Occipital lobe (tissue), 2 donors: ENCODE measurements around the gene ALPI. TPM values are rescaled to one million over a fixed set of nuclear protein-coding genes. Genes with fewer than 3 reads are reported as not detected.

Source experiments
- DNase-seq: peaks from one replicate; lab custom pipeline; 2025; lab: John Stamatoyannopoulos, UW
- total RNA-seq: library from RNA; depleted of rRNA; stranded (reverse); fragments of >200 nt; gene quantifications from one replicate; pipeline ENCODE4 v1.2.3, GENCODE V29; 2014

ALPI gene
- total RNA-seq, 1 donor from 2014 or later, result not detected

- no peak for DNase-seq
Measured at GRCh38 chr2:232460171-232460570, 4.2 kb downstream of the ALPI start.

DNA sequence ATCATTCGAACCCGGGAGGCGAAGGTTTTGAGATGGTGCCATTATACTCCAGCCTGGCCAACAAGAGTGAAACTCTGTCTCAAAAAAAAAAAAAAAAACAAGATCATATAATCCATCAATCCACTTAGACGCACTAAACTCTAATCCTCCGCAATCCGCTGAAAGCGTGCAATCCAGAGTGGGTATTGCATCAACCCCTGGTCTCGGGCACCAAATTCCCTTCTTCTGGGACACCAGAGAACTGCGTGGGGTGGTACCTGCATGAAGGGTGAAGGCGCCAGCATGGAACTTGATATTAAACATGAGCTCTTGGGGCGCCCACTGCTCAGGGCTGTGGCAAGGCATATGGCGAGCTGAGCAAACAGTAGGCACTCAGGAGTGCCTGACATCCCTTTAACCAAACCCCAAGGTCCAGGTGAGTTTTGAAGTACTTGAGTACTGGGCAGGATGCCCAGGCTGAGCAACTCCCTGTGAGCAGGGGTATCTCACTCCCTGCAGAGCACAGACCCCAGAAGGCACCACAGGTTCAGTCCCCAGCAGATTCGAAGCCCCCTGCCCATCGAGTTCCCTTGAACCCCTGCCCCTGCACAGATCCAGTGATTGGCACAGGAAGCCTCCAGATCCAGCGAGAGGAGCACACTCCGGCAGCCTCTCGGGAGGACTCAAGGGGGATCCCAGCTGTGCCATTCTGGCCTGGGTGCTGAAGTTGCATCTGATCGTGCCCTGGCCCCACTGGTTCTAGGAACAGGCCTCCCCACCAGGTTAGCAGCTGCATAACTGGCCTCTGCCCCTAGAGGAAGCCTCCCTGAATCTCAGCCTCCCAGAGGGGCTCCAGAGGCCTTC, 8.0 kb downstream of the ALPI start:
- DNase-seq, result no peak

DNA sequence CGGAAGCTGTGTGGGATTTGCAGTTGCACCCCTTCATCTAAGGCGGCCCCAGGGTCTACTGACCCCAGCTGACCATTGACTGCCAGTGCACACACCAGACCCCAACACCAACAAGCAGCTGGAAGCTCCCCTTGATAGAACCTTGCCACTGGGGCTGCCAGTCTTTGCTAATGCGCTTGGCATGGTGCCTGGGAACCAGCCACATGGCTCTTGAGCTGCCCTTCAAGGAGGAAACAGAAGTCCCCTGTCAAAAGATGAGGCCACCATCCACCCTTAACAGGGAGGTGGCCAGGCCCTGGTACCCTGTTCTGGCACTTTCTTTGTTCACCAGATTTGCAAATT, 8.6 kb downstream of the ALPI start:
- no peak for DNase-seq

DNA sequence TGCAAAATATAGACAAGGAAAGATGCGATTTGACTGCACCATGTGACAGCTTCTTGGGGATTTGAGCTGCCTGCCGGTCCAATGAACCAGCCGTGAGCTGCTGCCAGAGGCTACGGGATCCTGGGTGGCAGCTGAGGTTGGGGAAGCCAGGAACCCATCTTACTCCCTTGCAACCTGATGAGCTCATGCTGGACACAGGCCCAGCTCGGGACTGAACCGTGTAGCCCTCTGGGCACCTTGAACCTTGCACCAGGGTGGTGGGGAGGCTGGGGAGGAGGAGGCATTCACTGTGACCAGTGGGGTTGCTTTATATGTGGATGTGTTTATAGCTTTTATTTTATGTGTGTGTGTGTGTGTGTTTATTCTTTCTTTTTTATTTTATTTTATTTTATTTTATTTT, 9.1 kb downstream of the ALPI start:
- DNase-seq, result no peak

- DNase-seq, result no peak
Measured at GRCh38 chr2:232466221-232466620, 10.3 kb downstream of the ALPI start.

DNA sequence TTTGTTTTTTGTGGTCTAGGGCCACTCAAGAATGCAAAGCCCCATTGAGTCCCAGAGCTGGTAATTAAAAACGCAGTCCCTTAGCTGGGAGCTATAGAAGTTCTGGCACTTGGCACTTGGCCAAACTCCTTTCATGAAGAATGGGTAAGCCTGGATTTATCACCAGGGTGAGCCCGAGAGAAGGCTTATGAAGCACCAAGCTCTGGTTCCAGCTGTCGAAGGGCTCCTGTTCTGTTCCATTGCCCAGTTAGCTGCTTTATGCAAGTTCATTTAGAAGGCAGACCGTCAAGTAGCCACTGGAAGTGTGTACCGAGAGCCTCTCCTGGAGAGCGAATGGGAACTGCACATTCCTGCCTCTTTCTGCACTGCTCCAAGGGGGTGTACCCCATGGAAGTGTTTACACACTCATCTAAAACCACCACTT, 17.5 kb downstream of the ALPI start:
- no peak for DNase-seq

GRCh38 chr2:232476045-232476444, 20.1 kb downstream of the ALPI start:
- no peak for DNase-seq

GRCh38 chr2:232476791-232477190, 20.8 kb downstream of the ALPI start:
- DNase-seq, result no peak

- DNase-seq, result no peak
Measured at GRCh38 chr2:232477751-232478510, 22.0 kb downstream of the ALPI start.

GRCh38 chr2:232478571-232479340, 22.8 kb downstream of the ALPI start:
- DNase-seq, result no peak

DNA sequence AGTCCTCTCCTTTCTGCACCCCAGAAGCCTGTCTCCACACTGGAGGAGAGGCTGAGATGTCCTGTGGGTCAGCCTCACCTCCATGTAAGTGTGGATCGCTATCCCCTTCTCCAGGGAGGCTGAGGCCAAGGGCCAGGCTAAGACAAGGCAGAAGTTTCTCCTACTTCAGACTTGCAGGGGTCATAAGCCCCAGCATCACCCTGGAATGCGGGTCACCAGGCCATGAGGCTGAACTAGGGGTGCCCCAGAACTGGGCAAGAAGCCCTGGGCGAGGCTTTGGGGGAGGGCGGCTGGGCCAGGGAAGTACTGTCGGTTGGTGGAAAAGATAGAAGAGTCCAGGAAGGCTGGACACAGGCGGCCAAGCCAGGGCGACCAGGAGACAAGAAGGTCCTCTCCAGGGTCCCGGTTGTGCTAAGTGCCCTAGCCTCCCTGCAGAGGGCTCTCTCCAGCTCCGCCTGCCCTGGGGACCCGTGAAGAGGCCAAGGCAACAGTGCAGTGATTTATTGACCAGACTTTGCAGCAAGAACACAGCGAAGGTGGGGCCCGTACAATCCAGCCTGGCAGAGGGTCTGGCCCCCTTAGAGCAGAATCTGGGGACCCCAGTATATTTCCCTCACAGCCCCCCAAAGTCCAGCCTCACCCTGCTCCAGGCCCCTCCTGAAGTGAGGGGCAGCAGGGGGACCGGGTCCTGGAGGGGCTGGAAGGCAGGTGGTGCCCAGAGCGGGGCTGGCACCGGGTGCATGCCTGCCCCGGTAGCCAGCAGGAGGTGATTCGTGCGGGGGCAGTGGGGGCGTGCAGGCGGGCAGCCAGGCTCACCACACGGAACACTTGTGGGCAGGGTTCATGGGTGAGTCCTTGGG, 23.6 kb downstream of the ALPI start:
- DNase-seq, result no peak

DNA sequence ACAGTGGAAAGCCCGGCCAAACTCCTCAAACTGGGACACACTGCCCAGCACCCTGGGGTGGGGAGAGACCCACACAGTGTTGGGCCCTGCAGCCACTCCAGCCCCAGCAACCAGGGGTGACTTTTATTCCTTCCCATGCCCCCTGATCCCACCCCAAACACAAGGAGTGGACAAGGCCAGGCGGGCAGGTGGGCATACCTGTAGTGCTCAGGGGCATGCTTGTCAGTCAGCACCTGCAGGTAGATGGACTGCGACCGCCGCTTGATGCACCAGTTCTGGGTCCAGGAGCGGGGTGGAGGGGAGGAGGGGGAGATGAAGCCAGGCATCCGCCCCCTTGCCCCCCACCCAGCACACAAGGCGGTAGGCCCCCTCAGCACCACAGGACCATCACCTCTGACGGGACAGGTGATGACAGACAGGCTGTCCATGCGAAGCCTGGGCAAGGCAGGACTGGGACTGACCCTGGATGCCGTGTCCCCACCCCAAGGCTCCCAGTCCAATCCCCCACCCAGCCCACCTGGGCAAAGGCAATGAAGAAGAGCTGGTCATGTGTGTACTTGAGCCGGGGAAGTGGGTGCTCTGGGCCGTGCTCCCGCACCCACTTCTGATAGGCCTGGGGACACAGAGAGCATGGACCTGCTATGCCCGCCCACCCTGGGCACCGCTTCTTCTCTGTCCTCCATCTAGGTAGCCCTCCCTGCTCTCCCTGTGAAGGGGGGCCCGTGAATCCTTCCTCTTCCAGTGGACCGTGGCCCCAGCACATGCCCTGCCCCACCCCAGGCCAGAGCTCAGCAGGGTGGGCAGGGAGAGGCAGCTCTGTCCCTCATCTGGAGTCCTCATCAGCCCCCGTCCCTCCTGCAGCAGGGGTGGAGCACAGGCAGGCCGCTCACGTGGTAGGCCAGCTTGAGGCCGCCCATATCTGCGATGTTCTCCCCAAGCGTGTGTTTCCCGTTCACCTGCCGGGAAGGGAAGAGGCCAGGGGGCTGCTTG, 24.5 kb downstream of the ALPI start:
- no peak for DNase-seq

DNA sequence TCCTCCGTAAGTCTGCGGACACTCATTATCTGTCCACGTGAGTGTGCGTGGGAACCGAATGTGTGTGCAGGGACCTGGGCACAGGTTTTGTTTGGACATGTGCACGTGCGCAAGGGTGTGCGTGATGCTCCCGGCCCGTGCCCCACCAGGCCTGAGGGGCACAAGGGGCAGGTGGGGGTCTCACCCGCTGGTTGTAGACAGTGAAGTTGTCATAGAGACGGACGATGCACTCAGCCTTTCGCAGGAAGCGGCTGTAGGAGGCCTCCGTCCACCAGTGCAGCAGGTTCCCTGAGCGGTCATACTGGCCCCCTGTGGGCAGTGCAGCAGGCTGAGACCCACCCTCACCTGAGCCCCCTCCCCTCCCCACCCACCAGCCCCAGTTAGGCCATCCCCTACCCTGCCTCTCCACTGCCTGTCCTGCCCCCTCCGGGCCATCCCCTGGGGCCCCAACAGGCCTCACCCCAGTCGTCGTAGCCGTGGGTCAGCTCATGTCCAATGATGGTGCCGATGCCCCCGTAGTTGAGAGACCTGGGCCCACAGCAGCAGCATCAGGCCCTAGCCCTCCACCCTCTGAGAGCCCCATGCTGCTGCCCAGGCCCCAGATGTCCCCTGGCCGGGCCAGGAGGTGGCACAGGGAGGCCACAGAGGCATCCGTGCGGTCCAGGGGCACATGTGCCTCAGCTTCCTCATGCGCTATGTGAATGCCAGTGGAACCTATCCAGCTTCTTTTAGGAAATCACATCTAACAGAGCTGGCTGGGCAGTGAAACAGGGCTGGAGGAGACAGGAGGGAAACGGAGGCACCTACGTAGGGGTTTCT, 25.6 kb downstream of the ALPI start:
- DNase-seq, result no peak

- no peak for DNase-seq
Measured at GRCh38 chr2:232482301-232483238, 26.6 kb downstream of the ALPI start.

DNA sequence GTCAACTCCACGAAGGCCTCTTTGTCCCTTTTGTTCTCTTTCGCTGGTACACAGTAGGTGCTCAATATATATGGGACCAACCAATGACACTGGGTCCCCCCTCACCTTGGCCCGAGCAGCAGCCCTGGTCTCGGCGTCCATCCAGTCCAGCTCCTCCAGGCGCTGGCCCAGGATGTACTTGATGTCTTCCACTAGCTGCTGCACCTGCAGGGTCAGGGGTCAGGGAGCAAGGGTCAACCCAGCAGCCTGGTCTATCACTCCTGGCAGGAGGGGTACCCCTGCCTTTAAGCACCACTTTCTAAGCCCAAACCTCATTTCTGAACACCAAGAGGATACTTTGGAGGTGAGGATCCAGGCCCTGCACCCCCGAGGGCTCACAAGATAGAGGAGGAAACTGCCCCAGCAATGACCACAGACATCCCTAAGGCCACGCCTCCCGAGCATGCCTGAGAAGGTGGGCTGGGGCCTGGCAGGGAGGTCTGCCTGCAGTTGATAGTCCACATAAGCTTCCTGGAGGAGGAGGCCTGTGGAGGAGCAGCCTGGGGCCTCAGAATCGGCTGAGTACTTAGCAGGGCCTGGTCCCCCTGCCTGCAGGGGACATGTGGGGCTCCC, 27.5 kb downstream of the ALPI start:
- no peak for DNase-seq

- no peak for DNase-seq
Measured at GRCh38 chr2:232483923-232484627, 28.1 kb downstream of the ALPI start.
